ENCODE measurements around the gene TUBGCP6.
"Not testable (repeated sequence)": the region's sequence is repeated elsewhere in the genome, so short reads cannot be mapped to it uniquely, and the experiment has no call there.

The TUBGCP6 gene

GRCh38 chr22:50169181-50169759 is 75.6 kb downstream of the TUBGCP6 start:
- Histone ChIP-seq H3K27ac (ENCODE audit: low read depth, low read length) (no peak overlapping the region), H3K36me3 (ENCODE audit: insufficient read depth, low read length) (no peaks in the 10 kb centered on the region), H3K9me3 (ENCODE audit: low read length) (no peaks in the 10 kb centered on the region), H3K9ac (ENCODE audit: low read length) (no peak overlapping the region), H3K4me3 (ENCODE audit: low read depth in 1 of 2, low read length in 2 of 2) (no peak overlapping the region), H3K4me1 (ENCODE audit: insufficient read depth, low read length) (no peaks in the 10 kb centered on the region), H3K27me3 (ENCODE audit: control insufficient read depth in 1 of 2, insufficient read depth in 2 of 2, low read length in 2 of 2) (peaks cover 6 to 33% of the 10 kb centered on the region in 2 donors)

- H3K9me3 ChIP-seq (ENCODE audit: low read length); H3K9ac ChIP-seq (ENCODE audit: low read length); H3K4me3 ChIP-seq (ENCODE audit: low read depth in 1 of 2, low read length in 2 of 2); H3K36me3 ChIP-seq (ENCODE audit: insufficient read depth, low read length); H3K27ac ChIP-seq (ENCODE audit: low read depth, low read length); H3K4me1 ChIP-seq (ENCODE audit: insufficient read depth, low read length): not testable (repeated sequence)
- peaks cover 6 to 28% of the 10 kb centered on the region in 2 donors for H3K27me3 ChIP-seq (ENCODE audit: control insufficient read depth in 1 of 2, insufficient read depth in 2 of 2, low read length in 2 of 2)
Measured at GRCh38 chr22:50168490-50169180, 76.2 kb downstream of the TUBGCP6 start.

- Histone ChIP-seq H3K27ac (ENCODE audit: low read depth, low read length) (no peak overlapping the region), H3K9me3 (ENCODE audit: low read length) (no peaks in the 10 kb centered on the region), H3K4me3 (ENCODE audit: low read depth in 1 of 2, low read length in 2 of 2) (no peak overlapping the region), H3K27me3 (ENCODE audit: control insufficient read depth in 1 of 2, insufficient read depth in 2 of 2, low read length in 2 of 2) (peaks cover 6 to 24% of the 10 kb centered on the region in 2 donors), H3K4me1 (ENCODE audit: insufficient read depth, low read length) (no peaks in the 10 kb centered on the region), H3K36me3 (ENCODE audit: insufficient read depth, low read length) (no peaks in the 10 kb centered on the region), H3K9ac (ENCODE audit: low read length) (no peak overlapping the region)
Measured at GRCh38 chr22:50167689-50168489, 76.9 kb downstream of the TUBGCP6 start.
